ENCODE measurements around the gene ACBD7.

Gene ACBD7

DNA sequence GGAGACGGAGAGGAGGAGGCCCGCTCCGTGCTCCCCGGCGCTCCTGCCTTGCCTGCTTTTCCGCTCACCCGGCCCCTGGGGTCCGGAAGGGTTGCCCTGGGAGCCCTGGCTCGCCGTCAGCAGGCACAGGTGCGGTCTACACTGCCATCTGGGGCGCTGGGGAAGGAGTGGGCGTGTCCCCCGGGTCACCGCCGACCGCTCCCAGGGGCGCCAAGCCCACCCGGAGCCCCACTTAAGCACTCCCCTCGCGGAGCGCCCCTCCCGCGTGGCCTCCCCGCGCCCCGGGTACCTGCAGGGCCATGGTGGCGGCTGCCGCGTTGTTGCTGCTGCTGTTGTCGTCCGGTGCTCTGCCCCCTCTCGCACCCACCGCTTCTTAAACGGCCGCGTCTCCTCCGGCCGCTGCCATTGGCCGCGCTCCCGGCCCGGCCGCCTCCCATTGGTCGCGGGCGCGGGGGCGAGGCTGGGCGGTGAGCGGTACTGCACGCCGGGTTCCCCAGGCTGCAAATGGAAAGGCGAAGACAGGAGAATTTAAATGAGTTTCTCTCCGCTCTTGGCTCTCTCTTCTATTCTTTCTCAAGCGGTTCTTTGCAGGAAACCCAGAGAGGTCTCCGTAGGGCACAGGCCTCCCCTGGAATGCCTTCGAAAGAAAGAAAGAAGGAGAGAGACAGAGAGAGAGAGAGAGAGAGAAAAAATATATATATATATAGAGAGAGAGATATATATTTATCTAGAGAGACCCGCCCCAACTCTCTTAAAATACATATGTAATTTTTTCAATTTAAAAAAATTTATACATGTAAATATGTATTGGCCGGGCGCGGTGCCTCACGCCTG is at the start of gene ACBD7:
Gene ACBD7, minus strand, starts transcription at position 349 of the 834 bp plus-strand sequence. Its CDS starts 48 bp downstream, at position 301.
- Histone ChIP-seq H4K20me1 (ENCODE audit: insufficient read depth) (no peaks in the 10 kb centered on the region), H3K4me1 (ENCODE audit: low read depth, poor library complexity, severe bottlenecking) (peaks cover 7% of the 10 kb centered on the region), H3K36me3 (ENCODE audit: insufficient read depth) (no peaks in the 10 kb centered on the region), H2AFZ (ENCODE audit: low read depth) (peak within 1 kb of the TSS; percentile 87), H3K27me3 (ENCODE audit: insufficient read depth, low read depth) (no peaks in the 10 kb centered on the region), H3K4me2 (peak within 1 kb of the TSS; percentile 95), H3K9ac (peak within 1 kb of the TSS; percentile 36; the same call in 1 of the 2 replicates), H3K79me2 (ENCODE audit: insufficient read depth, low read depth) (no peaks in the 10 kb centered on the region; the same call in 1 of the 2 replicates), H3K4me3 (IDR thresholded peaks at IDR 0.05; ENCODE audit: insufficient read depth, low read depth, low read length) (no peak within 1 kb of the TSS), H3K27ac (peak within 1 kb of the TSS; percentile 20; the same call in 1 of the 2 replicates)
- TF ChIP-seq, protein P1, sequence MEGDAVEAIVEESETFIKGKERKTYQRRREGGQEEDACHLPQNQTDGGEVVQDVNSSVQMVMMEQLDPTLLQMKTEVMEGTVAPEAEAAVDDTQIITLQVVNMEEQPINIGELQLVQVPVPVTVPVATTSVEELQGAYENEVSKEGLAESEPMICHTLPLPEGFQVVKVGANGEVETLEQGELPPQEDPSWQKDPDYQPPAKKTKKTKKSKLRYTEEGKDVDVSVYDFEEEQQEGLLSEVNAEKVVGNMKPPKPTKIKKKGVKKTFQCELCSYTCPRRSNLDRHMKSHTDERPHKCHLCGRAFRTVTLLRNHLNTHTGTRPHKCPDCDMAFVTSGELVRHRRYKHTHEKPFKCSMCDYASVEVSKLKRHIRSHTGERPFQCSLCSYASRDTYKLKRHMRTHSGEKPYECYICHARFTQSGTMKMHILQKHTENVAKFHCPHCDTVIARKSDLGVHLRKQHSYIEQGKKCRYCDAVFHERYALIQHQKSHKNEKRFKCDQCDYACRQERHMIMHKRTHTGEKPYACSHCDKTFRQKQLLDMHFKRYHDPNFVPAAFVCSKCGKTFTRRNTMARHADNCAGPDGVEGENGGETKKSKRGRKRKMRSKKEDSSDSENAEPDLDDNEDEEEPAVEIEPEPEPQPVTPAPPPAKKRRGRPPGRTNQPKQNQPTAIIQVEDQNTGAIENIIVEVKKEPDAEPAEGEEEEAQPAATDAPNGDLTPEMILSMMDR (conservative IDR thresholded peaks at IDR 0.05; ENCODE audit: low read depth, low read length): peak; percentile 43; the same call in 1 of the 2 replicates

DNA sequence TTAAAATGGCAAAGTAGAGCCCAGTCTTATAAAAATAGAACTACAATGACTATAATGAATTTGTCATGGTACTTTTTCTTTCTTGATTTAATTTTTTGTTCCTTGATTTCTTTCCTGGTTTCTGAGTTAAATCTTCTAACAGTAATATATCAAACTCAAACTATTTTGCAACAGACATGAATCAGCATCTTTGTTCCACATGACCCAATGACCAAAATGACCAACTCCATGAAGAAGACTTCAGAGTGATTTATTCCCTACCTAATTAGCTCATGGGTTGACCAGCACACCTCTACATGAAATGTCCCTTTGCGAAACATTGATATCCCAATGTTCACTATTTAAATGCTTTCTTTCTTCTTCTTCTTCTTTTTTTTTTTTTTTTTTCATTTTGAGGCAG is 49.1 kb upstream of the ACBD7 start:
- TF ChIP-seq, protein P1 (conservative IDR thresholded peaks at IDR 0.05; ENCODE audit: low read depth, low read length): no peak
- Histone ChIP-seq H3K4me2 (no peak overlapping the region), H2AFZ (ENCODE audit: low read depth) (no peak overlapping the region), H3K4me3 (IDR thresholded peaks at IDR 0.05; ENCODE audit: insufficient read depth, low read depth, low read length) (no peak overlapping the region), H3K79me2 (ENCODE audit: insufficient read depth, low read depth) (no peaks in the 10 kb centered on the region), H3K27me3 (ENCODE audit: insufficient read depth, low read depth) (no peaks in the 10 kb centered on the region), H3K27ac (no peak overlapping the region), H3K36me3 (ENCODE audit: insufficient read depth) (no peaks in the 10 kb centered on the region), H3K4me1 (ENCODE audit: low read depth, poor library complexity, severe bottlenecking) (no peaks in the 10 kb centered on the region), H3K9ac (no peak overlapping the region), H4K20me1 (ENCODE audit: insufficient read depth) (no peaks in the 10 kb centered on the region)

DNA sequence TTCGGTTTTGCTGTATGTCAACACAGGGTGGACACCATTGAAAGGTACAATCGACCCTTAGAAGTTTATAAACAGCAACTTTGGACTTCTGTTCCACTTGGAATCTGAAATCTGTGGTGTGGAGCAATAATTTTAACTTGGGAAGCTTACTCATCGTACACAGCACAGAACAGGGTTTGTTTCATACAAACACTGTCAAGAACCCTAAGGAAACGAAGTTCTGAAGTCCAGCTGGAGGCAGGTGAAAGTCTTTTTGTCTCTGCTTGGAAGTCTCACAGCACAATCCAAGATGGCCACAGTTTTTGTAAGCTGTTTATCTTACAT is 48.4 kb upstream of the ACBD7 start:
- no peaks in the 10 kb centered on the region for H3K27me3 ChIP-seq (ENCODE audit: insufficient read depth, low read depth)
- no peak overlapping the region for H3K9ac ChIP-seq
- no peaks in the 10 kb centered on the region for H3K4me1 ChIP-seq (ENCODE audit: low read depth, poor library complexity, severe bottlenecking)
- H3K36me3 ChIP-seq (ENCODE audit: insufficient read depth): no peaks in the 10 kb centered on the region
- TF ChIP-seq, protein P1 (conservative IDR thresholded peaks at IDR 0.05; ENCODE audit: low read depth, low read length): no peak
- H3K79me2 ChIP-seq (ENCODE audit: insufficient read depth, low read depth): no peaks in the 10 kb centered on the region
- no peak overlapping the region for H3K4me3 ChIP-seq (IDR thresholded peaks at IDR 0.05; ENCODE audit: insufficient read depth, low read depth, low read length)
- no peak overlapping the region for H3K4me2 ChIP-seq
- no peak overlapping the region for H2AFZ ChIP-seq (ENCODE audit: low read depth)
- H4K20me1 ChIP-seq (ENCODE audit: insufficient read depth): no peaks in the 10 kb centered on the region
- H3K27ac ChIP-seq: no peak overlapping the region

DNA sequence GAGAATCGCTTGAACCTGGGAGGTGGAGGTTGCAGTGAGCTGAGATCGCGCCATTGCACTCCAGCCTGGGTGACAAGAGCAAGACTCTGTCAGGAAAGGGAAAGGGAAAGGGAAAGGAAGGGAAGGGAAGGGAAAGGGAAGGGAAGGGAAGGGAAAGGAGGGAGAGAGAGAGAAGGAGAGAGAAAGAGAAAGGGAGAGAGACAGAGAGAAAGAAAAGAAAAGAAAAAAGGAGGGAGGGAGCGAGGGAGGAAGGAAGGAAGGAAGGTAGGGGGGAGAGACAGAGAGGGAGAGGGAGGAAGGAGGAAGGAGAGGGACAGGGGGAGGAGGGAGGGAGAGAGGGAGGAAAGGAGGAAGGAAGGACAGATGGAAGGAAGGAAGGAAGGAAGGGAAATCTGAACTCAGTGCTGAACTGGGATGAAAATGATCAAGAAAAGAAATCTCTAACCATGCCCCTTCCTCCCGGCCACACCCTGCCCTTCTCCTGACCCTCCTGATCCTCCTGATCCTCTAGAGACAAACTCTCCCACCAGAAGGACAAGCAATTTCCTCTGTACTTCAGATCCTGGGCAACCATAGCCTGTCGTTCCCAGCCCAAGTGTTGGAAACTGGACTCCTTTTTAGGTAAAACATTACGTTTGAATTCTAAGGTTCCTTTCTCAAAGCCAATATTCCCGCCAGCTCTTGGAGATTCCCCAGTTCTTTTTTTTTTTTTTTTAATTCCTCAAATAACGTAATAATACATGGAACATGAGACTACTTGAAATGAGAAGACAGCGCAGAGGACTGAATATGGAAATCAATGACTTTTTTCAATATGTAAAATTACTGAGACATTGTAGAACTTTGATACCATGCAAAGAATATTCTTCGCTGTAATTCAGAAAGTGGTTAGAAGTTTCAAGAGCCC is 47.8 kb upstream of the ACBD7 start:
- Histone ChIP-seq H3K4me2 (no peak overlapping the region), H3K27me3 (ENCODE audit: insufficient read depth, low read depth) (no peaks in the 10 kb centered on the region), H4K20me1 (ENCODE audit: insufficient read depth) (no peaks in the 10 kb centered on the region), H3K9ac (no peak overlapping the region), H3K36me3 (ENCODE audit: insufficient read depth) (no peaks in the 10 kb centered on the region), H3K4me1 (ENCODE audit: low read depth, poor library complexity, severe bottlenecking) (no peaks in the 10 kb centered on the region), H3K27ac (no peak overlapping the region), H2AFZ (ENCODE audit: low read depth) (no peak overlapping the region), H3K4me3 (IDR thresholded peaks at IDR 0.05; ENCODE audit: insufficient read depth, low read depth, low read length) (no peak overlapping the region), H3K79me2 (ENCODE audit: insufficient read depth, low read depth) (no peaks in the 10 kb centered on the region)
- TF ChIP-seq, protein P1 (conservative IDR thresholded peaks at IDR 0.05; ENCODE audit: low read depth, low read length): no peak
